IMR-90 (cell line): ENCODE data around the gene TMEM59. TPM values are rescaled to one million over a fixed set of nuclear protein-coding genes. Genes with fewer than 3 reads are reported as not detected.

Experiments used
- ATAC-seq: fragments of 200-7000 bp; cut with Tn5 transposase; 2 replicates; pipeline ENCODE4 v1.9.1; 2020; ENCODE audit warnings: low read depth, mild to moderate bottlenecking, moderate library complexity
- BruUV-seq: library from RNA; stranded (reverse); fragments of 400-500 nt; replicated peaks from 2 replicates; lab custom pipeline; 2021; lab: Mats Ljungman, UMichigan
- CTCF ChIA-PET: fragments of 300-600 bp; formaldehyde crosslinking; extraction: SDS; loops from one replicate; lab custom pipeline; 2021; ENCODE audit warnings: antibody characterized with exemption; lab: Yijun Ruan, JAX
- POLR2A ChIA-PET: fragments of 300-600 bp; sonication (Branson Sonifier 250); formaldehyde crosslinking; loops from one replicate; lab custom pipeline; 2022; ENCODE audit warnings: antibody characterized with exemption; ENCODE audit not compliant: unreplicated experiment; lab: Charles Lee
- DNase-seq: peaks from one replicate; pipeline ENCODE4 v3.0.0; 2013
- H2AFZ ChIP-seq: replicated peaks from 2 replicates; pipeline ENCODE3; 2013; ENCODE audit warnings: low read length, mild to moderate bottlenecking; ENCODE audit not compliant: poor library complexity
- H2AK5ac ChIP-seq: 2 replicates; pipeline ENCODE4 v1.6.1; 2013; ENCODE audit warnings: low read depth, low read length, inconsistent platforms
- H2AK9ac ChIP-seq: replicated peaks from 2 replicates; pipeline ENCODE3; 2013; ENCODE audit warnings: mild to moderate bottlenecking, low read depth, low read length, moderate library complexity; ENCODE audit not compliant: poor library complexity
- H2BK120ac ChIP-seq: 2 replicates; pipeline ENCODE4 v1.6.1; 2013; ENCODE audit warnings: low read depth, low read length, inconsistent platforms
- H2BK15ac ChIP-seq: 3 replicates; pipeline ENCODE4 v1.6.1; 2013; ENCODE audit warnings: low read depth, low read length, inconsistent platforms
- H2BK20ac ChIP-seq: 2 replicates; pipeline ENCODE4 v1.6.1; 2013; ENCODE audit warnings: low read depth, mild to moderate bottlenecking, inconsistent platforms, low read length, moderate library complexity
- H2BK5ac ChIP-seq: 2 replicates; pipeline ENCODE4 v1.6.1; 2013; ENCODE audit warnings: mild to moderate bottlenecking, low read depth, low read length, inconsistent platforms; ENCODE audit not compliant: poor library complexity, severe bottlenecking
- H3K14ac ChIP-seq: replicated peaks from 2 replicates; pipeline ENCODE4 v1.6.1; 2013; ENCODE audit warnings: low read depth, low read length, inconsistent platforms
- H3K18ac ChIP-seq: 2 replicates; pipeline ENCODE4 v1.6.1; 2013; ENCODE audit warnings: low read depth, low read length, control low read depth
- H3K23ac ChIP-seq: 2 replicates; pipeline ENCODE4 v1.6.1; 2013; ENCODE audit warnings: low read depth, low read length, inconsistent platforms
- H3K27ac ChIP-seq: 2 replicates; pipeline ENCODE4 v1.5.1; 2013; ENCODE audit warnings: mild to moderate bottlenecking, control low read depth, low read length; ENCODE audit not compliant: insufficient read depth
- H3K27me3 ChIP-seq: 2 replicates; pipeline ENCODE4 v1.6.1; 2013; ENCODE audit warnings: low read length; ENCODE audit not compliant: control insufficient read depth, insufficient read depth
- H3K36me3 ChIP-seq: 2 replicates; pipeline ENCODE4 v1.6.1; 2013; ENCODE audit warnings: low read length, mixed read lengths; ENCODE audit not compliant: control insufficient read depth, insufficient read depth
- H3K4ac ChIP-seq: 2 replicates; pipeline ENCODE4 v1.6.1; 2013; ENCODE audit warnings: low read depth, low read length, inconsistent platforms
- H3K4me1 ChIP-seq: 2 replicates; pipeline ENCODE4 v1.6.1; 2013; ENCODE audit warnings: low read length, mixed read lengths; ENCODE audit not compliant: control insufficient read depth, insufficient read depth
- H3K4me2 ChIP-seq: 2 replicates; pipeline ENCODE4 v1.6.1; 2013; ENCODE audit warnings: low read depth, mild to moderate bottlenecking, control low read depth, low read length, moderate library complexity
- H3K4me3 ChIP-seq: 2 replicates; pipeline ENCODE4 v1.5.1; 2013; ENCODE audit warnings: low read depth, mild to moderate bottlenecking, control low read depth, low read length, moderate library complexity; ENCODE audit not compliant: insufficient read depth
- H3K56ac ChIP-seq: 2 replicates; pipeline ENCODE4 v1.6.1; 2013; ENCODE audit warnings: low read length, inconsistent platforms; ENCODE audit not compliant: insufficient read depth; ENCODE audit errors: extremely low read depth
- H3K79me1 ChIP-seq, 2 experiments: 2 replicates each; pipeline ENCODE4 v1.6.1; 2013; ENCODE audit warnings: low read length in 2 of 2, inconsistent platforms in 1 of 2, low read depth in 1 of 2
- H3K9ac ChIP-seq: 2 replicates; pipeline ENCODE4 v1.6.1; 2013; ENCODE audit warnings: low read depth, low read length, control low read depth
- H3K9me1 ChIP-seq: 2 replicates; pipeline ENCODE4 v1.6.1; 2013; ENCODE audit warnings: low read length, inconsistent platforms; ENCODE audit not compliant: insufficient read depth
- H3K9me3 ChIP-seq: 2 replicates; pipeline ENCODE4 v1.6.1; 2013; ENCODE audit warnings: low read length; ENCODE audit not compliant: control insufficient read depth, insufficient read depth
- H4K20me1 ChIP-seq: 2 replicates; pipeline ENCODE4 v1.6.1; 2013; ENCODE audit warnings: low read length, inconsistent platforms; ENCODE audit not compliant: insufficient read depth
- H4K5ac ChIP-seq: 2 replicates; pipeline ENCODE4 v1.6.1; 2013; ENCODE audit warnings: mild to moderate bottlenecking, low read depth, low read length, control low read depth
- H4K8ac ChIP-seq, 2 experiments: 2 replicates each; pipeline ENCODE4 v1.6.1; 2013; ENCODE audit warnings: low read depth in 2 of 2, low read length in 2 of 2, control low read depth in 1 of 2, inconsistent platforms in 1 of 2
- H4K91ac ChIP-seq: 2 replicates; pipeline ENCODE4 v1.6.1; 2013; ENCODE audit warnings: low read depth, low read length, inconsistent platforms; ENCODE audit not compliant: insufficient read depth
- RFX5 ChIP-seq: IDR thresholded peaks from 2 replicates; pipeline ENCODE4 v1.8.0; 2012; ENCODE audit warnings: low read depth, mild to moderate bottlenecking, low read length, moderate library complexity
- WGBS, 2 experiments: methylation state at CpG; one replicate each; pipeline versions ENCODE4 v1.1.5 to v1.1.7; 2013; ENCODE audit warnings: missing lambda C conversion rate in 2 of 2; ENCODE audit not compliant: insufficient read length in 1 of 2; ENCODE audit errors: extremely low coverage in 2 of 2; 5-methylcytosine and 5-hydroxymethylcytosine counted together
- dilution Hi-C: fragments of 300-500 bp; cut with HindIII; formaldehyde crosslinking; loops from one replicate; pipeline ENCODE4 v1.14.3; 2018; ENCODE audit warnings: low sequenced_read_pairs; ENCODE audit not compliant: unreplicated experiment
- in situ Hi-C: fragments of 300-500 bp; cut with MboI; formaldehyde crosslinking; loops from 3 replicates; pipeline ENCODE4 v1.14.3; 2019; ENCODE audit warnings: low sequenced_read_pairs, inconsistent platforms, mixed read lengths
- intact Hi-C: fragments of 100-400 bp; cut with micrococcal nuclease; formaldehyde crosslinking; loops from 2 replicates; pipeline ENCODE4 v1.10.0; 2022
- polyA plus RNA-seq, 3 experiments: library from polyadenylated mRNA; depleted of rRNA; stranded (reverse); fragments of >200 nt; gene quantifications; 2 replicates each; pipeline ENCODE4 v1.2.3, GENCODE V29; 2012; ENCODE audit warnings: low replicate concordance in 1 of 3
- total RNA-seq: library from RNA; depleted of rRNA; stranded (reverse); fragments of >200 nt; gene quantifications from 2 replicates; pipeline ENCODE4 v1.2.3, GENCODE V29; 2012

The TMEM59 gene
- total and polyA plus RNA-seq, 2 of the 4 experiments (the other 2 are of a cell fraction): 239 to 241 TPM

DNA sequence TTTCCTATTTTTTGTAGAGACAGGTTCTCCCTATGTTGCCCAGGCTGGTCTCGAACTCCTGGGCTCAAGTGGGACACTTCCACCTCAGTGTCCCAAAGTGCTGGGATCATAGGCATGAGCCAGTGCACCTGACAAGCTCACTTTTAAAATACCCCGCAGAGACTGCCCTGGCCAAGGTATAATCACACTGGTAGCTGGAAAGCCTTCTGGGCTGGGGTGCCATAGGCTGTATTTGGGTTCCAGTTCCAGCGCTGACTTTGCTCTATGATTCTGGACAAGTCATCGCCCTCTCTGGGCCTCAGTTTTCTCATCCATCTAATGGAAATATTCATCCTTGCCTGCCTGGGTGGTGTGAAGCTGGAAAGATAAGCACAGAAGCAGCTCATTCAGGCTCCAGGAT, 45.4 kb downstream of the TMEM59 start:
- WGBS, 2 experiments: no CpG with 5 or more reads among the region's 4 CpGs
- CTCF ChIA-PET: no interaction called here

More for the DNA sequence above, 45.4 kb downstream of the TMEM59 start:
- Histone ChIP-seq H2BK20ac (no peak overlapping the region), H3K4me1 (no peaks in the 10 kb centered on the region), H4K5ac (no peak overlapping the region), H3K9me1 (peaks cover 3% of the 10 kb centered on the region; the same call in 1 of the 2 replicates), H3K4me2 (no peak overlapping the region), H3K79me1 (no peaks in the 10 kb centered on the region), H3K9me3 (peaks cover 2% of the 10 kb centered on the region; the same call in 1 of the 2 replicates), H2BK15ac (no peak overlapping the region), H3K56ac (no peak overlapping the region), H3K36me3 (no peaks in the 10 kb centered on the region), H2BK120ac (no peak overlapping the region), H3K27me3 (peaks cover 61% of the 10 kb centered on the region), H4K8ac (no peak overlapping the region), H3K4me3 (no peak overlapping the region), H2AK5ac (no peak overlapping the region), H2AFZ (no peak overlapping the region), H4K91ac (no peak overlapping the region), H2BK5ac (no peak overlapping the region), H4K20me1 (no peaks in the 10 kb centered on the region), H3K14ac (no peak overlapping the region), H3K18ac (no peak overlapping the region), H3K23ac (no peak overlapping the region), H3K27ac (no peak overlapping the region), H3K9ac (no peak overlapping the region), H2AK9ac (no peak overlapping the region), H3K4ac (no peak overlapping the region)
- POLR2A ChIA-PET: interaction anchor here (0.6 kb wide), 1 partner anchor 131 kb away, joined by 3 read pairs; no protein-coding TSS in a partner anchor
- in situ Hi-C loops: no loop called here
- intact Hi-C loops: no loop called here
- DNase-seq (no peak), ATAC-seq (no peak)
- no peak for TF ChIP-seq RFX5
- dilution Hi-C loops: no loop called here
- no TSS peak for BruUV-seq
